ENCODE data around the gene PDE3B.

PDE3B gene

GRCh38 chr11:14668731-14669301 lies 25.2 kb downstream of the PDE3B start:
- Histone ChIP-seq H3K27ac (no peak overlapping the region), H3K9ac (no peak overlapping the region), H3K36me3 (ENCODE audit: control insufficient read depth, insufficient read depth, low read length) (no peaks in the 10 kb centered on the region), H3K4me3 (ENCODE audit: low read depth, low read length) (no peak overlapping the region), H2AFZ (no peak overlapping the region), H3K79me2 (no peaks in the 10 kb centered on the region), H3K27me3 (ENCODE audit: control insufficient read depth, insufficient read depth, low read length) (no peaks in the 10 kb centered on the region), H3K4me2 (ENCODE audit: low read length) (no peak overlapping the region), H3K9me3 (ENCODE audit: control insufficient read depth, low read length) (no peaks in the 10 kb centered on the region), H3K4me1 (no peaks in the 10 kb centered on the region)
- no peak for TF ChIP-seq CTCF (IDR thresholded peaks at IDR 0.05)

DNA sequence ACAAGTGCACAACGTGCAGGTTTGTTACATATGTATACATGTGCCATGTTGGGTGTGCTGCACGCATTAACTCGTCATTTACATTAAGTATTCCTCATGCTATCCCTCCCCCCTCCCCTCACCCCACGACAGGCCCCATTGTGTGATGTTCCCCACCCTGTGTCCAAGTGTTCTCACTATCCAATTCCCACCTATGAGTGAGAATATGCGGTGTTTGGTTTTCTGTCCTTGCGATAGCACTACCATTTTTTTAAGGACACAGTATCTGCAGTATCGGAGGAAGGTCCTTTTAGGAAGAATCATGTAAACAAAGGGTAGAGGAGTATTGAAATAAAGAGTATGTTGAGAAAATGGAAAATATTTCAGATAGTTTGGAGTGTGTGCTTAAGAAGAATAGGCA lies 25.9 kb downstream of the PDE3B start:
- Histone ChIP-seq H3K36me3 (ENCODE audit: control insufficient read depth, insufficient read depth, low read length) (no peaks in the 10 kb centered on the region), H3K4me3 (ENCODE audit: low read depth, low read length) (no peak overlapping the region), H3K4me1 (no peaks in the 10 kb centered on the region), H3K4me2 (ENCODE audit: low read length) (no peak overlapping the region), H2AFZ (no peak overlapping the region), H3K9me3 (ENCODE audit: control insufficient read depth, low read length) (no peaks in the 10 kb centered on the region), H3K27me3 (ENCODE audit: control insufficient read depth, insufficient read depth, low read length) (no peaks in the 10 kb centered on the region), H3K9ac (no peak overlapping the region), H3K79me2 (no peaks in the 10 kb centered on the region), H3K27ac (no peak overlapping the region)
- no peak for TF ChIP-seq CTCF (IDR thresholded peaks at IDR 0.05)

DNA sequence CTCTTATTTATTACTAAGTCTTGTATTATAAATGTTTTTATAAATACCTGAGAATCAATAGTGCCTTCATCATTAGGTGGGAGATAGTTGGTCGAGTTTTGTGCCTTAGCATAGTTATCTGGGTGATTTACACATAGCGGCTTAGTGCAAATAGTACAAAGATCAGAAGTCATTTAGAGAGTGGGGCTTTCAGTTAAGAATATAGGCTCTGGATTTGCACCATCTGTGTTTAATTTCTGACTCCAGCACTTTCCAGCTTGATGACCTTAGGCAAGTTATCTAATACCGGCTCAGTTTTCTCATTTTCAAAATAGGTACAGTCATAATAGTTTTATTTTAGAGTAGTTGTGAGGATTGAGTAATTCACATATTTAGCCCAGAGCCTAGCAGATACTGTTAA lies 26.4 kb downstream of the PDE3B start:
- H3K27ac ChIP-seq = no peak overlapping the region
- no peaks in the 10 kb centered on the region for H3K27me3 ChIP-seq (ENCODE audit: control insufficient read depth, insufficient read depth, low read length)
- no peaks in the 10 kb centered on the region for H3K36me3 ChIP-seq (ENCODE audit: control insufficient read depth, insufficient read depth, low read length)
- H3K79me2 ChIP-seq = no peaks in the 10 kb centered on the region
- no peak overlapping the region for H3K4me3 ChIP-seq (ENCODE audit: low read depth, low read length)
- no peaks in the 10 kb centered on the region for H3K9me3 ChIP-seq (ENCODE audit: control insufficient read depth, low read length)
- H3K4me1 ChIP-seq = no peaks in the 10 kb centered on the region
- H2AFZ ChIP-seq = no peak overlapping the region
- H3K9ac ChIP-seq = no peak overlapping the region
- no peak overlapping the region for H3K4me2 ChIP-seq (ENCODE audit: low read length)
- no peak for TF ChIP-seq CTCF (IDR thresholded peaks at IDR 0.05)

DNA sequence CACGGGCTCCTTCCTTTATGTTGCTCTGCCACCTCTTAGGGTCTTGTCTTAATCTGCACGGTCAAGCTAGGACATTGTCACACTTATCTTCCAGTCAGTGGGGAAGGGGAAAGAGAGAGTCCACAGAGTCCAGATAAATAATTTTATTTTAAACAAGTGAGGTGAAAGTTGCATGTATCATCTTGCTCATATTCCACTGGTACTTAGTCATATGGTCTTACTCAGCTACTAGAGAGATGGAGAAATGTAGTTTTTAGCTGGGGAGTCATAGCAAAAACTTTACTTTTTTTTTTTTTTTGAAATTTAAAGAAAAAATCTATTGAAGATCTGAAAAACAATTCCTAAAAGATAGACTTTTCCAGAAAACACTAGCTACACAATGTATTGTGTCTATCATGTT lies 29.0 kb downstream of the PDE3B start:
- Histone ChIP-seq H3K9me3 (ENCODE audit: control insufficient read depth, low read length) (no peaks in the 10 kb centered on the region), H3K4me2 (ENCODE audit: low read length) (no peak overlapping the region), H3K4me1 (no peaks in the 10 kb centered on the region), H3K9ac (no peak overlapping the region), H3K79me2 (no peaks in the 10 kb centered on the region), H3K27me3 (ENCODE audit: control insufficient read depth, insufficient read depth, low read length) (no peaks in the 10 kb centered on the region), H3K4me3 (ENCODE audit: low read depth, low read length) (no peak overlapping the region), H3K36me3 (ENCODE audit: control insufficient read depth, insufficient read depth, low read length) (no peaks in the 10 kb centered on the region), H2AFZ (no peak overlapping the region), H3K27ac (no peak overlapping the region)
- TF ChIP-seq CTCF (IDR thresholded peaks at IDR 0.05) = no peak

DNA sequence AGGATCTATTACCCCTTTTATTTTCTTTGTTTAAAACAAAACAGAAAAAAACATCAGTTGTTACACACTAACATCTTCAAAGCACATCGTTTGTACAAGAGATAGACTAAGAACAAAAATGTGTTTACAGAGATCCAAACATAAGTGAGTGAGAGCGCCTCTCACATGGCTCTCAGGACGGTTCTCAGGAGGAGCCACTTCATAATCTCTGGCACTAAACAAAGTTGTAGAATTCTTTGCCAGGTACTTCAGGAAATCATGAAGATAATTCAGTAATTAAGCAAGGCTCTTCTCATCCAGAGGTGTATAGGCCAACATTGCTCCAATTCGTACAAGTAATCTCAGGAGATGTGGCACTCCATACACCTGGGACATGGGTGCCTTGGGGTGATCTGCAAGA lies 29.8 kb downstream of the PDE3B start:
- Histone ChIP-seq H3K4me3 (ENCODE audit: low read depth, low read length) (no peak overlapping the region), H3K9ac (no peak overlapping the region), H3K79me2 (no peaks in the 10 kb centered on the region), H3K4me1 (no peaks in the 10 kb centered on the region), H3K36me3 (ENCODE audit: control insufficient read depth, insufficient read depth, low read length) (no peaks in the 10 kb centered on the region), H2AFZ (no peak overlapping the region), H3K27ac (no peak overlapping the region), H3K9me3 (ENCODE audit: control insufficient read depth, low read length) (no peaks in the 10 kb centered on the region), H3K4me2 (ENCODE audit: low read length) (no peak overlapping the region), H3K27me3 (ENCODE audit: control insufficient read depth, insufficient read depth, low read length) (no peaks in the 10 kb centered on the region)
- no peak for TF ChIP-seq CTCF (IDR thresholded peaks at IDR 0.05)
